KBM-7 (cell line): Measurements from ENCODE around the gene CPLANE1.
"Not testable (repeated sequence)": the region's sequence is repeated elsewhere in the genome, so short reads cannot be mapped to it uniquely, and the experiment has no call there.

Experiments
- DNase-seq: peaks from one replicate; pipeline ENCODE4 v3.0.0-alpha.2; 2015
- in situ Hi-C: fragments of 300-500 bp; cut with MboI; formaldehyde crosslinking; loops from 2 replicates; pipeline ENCODE4 v1.14.3; 2020; ENCODE audit warnings: low sequenced_read_pairs, low pct_unique_long_range_greater_than_20kb, mixed read lengths

CPLANE1 gene

DNA sequence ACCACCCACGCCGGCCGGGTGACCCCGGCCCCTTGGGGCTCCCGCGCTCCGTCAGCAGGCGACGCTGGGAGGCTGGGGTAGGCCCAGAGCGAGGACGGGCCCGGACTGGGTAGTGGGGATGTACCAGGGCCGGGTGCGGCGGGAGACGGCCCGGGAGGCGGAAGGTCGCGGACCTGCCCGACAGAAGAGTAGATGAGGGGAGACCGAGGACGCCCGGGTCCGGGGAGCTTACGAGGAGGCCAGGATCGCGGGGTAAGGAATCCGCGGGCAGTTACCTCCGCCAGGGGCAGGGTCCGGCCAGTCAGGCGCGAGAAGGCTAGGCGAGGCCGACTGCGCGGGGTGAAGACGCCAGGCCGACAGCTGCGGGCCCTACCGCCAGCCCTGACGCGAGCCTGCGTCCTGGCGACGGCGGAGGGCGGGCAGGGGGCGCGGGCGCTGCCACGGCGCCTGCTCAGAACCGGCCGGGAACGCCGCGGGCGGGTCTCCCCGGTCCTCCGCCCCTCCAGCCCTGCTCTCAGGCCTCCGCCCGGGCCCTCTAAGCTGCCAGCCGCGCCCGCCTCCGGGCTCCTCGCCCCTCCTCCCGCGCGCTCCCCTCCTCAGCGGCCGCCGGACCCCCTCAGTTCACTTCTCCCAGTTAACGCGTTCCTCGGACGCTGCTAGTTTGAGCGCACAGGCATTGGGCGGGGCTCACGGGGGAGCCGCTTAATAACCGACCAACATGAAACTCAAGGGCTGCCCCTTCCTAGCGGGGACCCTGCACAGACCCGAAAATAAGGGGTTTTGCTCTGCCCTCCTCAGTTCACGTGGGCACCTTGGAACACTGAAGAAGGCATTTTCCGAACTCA is at the start of gene CPLANE1:
Gene CPLANE1, minus strand, starts transcription at position 407 of the 845 bp plus-strand sequence. CDS start 1,678 bp downstream, outside the sequence.
- DNase-seq: peak; percentile 83
- in situ Hi-C loops: no loop called here

- in situ Hi-C loops, DNase-seq: not testable (repeated sequence)
These were observed 47.1 kb upstream of the CPLANE1 start for GRCh38 chr5:37296313-37296712.

GRCh38 chr5:37283214-37283820 is 34.1 kb upstream of the CPLANE1 start:
- in situ Hi-C loops: no loop called here
- DNase-seq: no peak

- in situ Hi-C loops: no loop called here
These were observed 26.3 kb upstream of the CPLANE1 start for GRCh38 chr5:37275511-37275910.

DNA sequence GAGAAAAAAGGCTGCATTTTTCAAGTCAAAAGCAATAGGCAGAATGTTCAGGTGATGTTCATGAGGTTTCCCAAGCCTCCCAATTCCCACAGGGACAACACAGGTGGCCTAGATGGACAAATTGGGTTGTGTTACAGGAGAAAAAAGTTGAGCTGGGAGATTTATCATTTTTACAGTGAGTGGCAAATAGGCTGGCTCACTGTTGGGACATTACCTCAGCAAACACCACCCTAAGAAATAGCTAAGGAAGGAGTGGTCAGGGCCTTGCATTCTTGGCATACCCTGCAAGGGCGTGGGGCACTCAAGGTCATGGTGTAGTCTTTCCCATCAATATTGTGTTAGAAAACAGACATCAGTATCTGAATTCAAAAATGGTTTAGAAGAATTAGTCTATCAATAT is 23.3 kb upstream of the CPLANE1 start:
- in situ Hi-C loops: no loop called here
- no peak for DNase-seq

More at GRCh38 chr5:37275511-37275910, 26.3 kb upstream of the CPLANE1 start:
- DNase-seq: no peak

DNA sequence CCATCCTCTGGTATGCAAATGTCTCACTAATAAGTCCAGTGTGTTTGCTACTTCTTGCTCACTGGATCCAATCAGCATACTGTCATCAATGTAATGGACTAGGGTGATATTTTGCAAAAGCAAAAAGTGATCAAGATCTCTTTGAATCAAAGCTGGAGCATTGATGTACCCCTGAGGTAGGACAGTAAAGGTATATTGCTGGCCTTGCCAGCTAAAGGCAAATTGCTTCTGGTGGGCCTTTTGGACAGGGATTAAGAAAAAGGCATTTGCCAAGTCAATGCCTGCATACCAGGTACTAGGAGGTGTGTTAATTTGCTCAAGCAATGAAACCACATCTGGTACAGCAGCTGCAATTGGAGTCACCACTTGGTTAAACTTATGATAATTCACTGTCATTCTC is 18.9 kb upstream of the CPLANE1 start:
- in situ Hi-C loops, DNase-seq: not testable (repeated sequence)

DNA sequence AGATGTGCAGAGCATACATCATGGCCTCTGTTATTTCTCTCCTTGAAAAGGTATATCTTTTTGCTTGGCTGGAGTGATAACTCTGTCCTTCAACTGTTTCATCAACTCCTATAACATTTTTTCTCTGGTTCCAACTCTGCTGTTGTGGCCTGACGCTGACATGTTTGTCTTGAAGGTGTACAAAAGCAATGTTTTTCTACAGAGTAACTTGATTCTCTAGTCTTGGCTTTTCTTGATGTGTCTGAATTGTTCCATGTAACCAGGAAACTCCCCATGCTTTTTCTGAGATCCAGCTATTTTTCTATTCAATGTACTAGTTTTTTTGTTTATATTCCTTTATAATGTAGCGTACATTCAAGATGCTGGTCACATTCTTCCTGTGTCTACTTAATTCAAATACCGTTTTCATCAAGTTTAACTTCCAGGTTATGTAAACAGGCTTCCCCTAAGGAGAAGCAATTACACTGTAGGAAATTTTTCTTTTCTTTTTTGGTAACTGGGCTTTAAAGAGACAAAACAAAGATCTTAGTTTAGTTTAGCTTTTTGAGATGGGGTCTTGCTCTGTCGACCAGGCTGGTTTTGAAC is 6.7 kb upstream of the CPLANE1 start:
- in situ Hi-C loops: no loop called here
- no peak for DNase-seq

GRCh38 chr5:37254581-37254980 is 5.4 kb upstream of the CPLANE1 start:
- DNase-seq: no peak
- in situ Hi-C loops: no loop called here

GRCh38 chr5:37251665-37252064 is 2.5 kb upstream of the CPLANE1 start:
- in situ Hi-C loops: no loop called here

GRCh38 chr5:37249815-37250164 is 614 bp upstream of the CPLANE1 start:
- in situ Hi-C loops: no loop called here
- DNase-seq: no peak

More at GRCh38 chr5:37251665-37252064, 2.5 kb upstream of the CPLANE1 start:
- no peak for DNase-seq

GRCh38 chr5:37248421-37248969 is 681 bp downstream of the CPLANE1 start:
- no peak for DNase-seq
- in situ Hi-C loops: no loop called here

- in situ Hi-C loops: no loop called here
These were observed 1.7 kb downstream of the CPLANE1 start for GRCh38 chr5:37247496-37247895.

DNA sequence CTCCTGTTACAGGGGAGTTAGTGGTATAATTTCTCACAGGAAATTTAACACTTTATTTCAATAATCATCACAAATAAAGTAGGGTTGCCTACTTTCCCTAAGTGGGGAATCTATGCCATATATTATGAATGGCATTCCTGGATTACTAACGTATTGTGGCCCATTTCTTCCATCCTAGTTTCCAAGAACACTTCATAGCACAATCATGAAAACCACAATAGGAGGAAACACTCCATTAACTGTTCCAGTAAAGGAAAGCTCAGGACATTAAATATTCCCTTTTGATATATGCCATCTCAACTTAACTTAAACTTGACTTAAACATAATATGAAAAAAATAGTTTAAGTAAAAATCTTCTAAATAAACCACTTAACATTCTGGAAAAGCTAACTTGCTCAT is 2.1 kb downstream of the CPLANE1 start:
- DNase-seq: no peak
- in situ Hi-C loops: no loop called here

More at GRCh38 chr5:37247496-37247895, 1.7 kb downstream of the CPLANE1 start:
- DNase-seq: no peak

- in situ Hi-C loops: no loop called here
- DNase-seq: no peak
These were observed 14.9 kb downstream of the CPLANE1 start for GRCh38 chr5:37234288-37234687.

GRCh38 chr5:37226377-37226776 is 22.8 kb downstream of the CPLANE1 start:
- in situ Hi-C loops: no loop called here
- DNase-seq: no peak

- no peak for DNase-seq
- in situ Hi-C loops: no loop called here
These were observed 27.0 kb downstream of the CPLANE1 start for GRCh38 chr5:37222181-37222580.

DNA sequence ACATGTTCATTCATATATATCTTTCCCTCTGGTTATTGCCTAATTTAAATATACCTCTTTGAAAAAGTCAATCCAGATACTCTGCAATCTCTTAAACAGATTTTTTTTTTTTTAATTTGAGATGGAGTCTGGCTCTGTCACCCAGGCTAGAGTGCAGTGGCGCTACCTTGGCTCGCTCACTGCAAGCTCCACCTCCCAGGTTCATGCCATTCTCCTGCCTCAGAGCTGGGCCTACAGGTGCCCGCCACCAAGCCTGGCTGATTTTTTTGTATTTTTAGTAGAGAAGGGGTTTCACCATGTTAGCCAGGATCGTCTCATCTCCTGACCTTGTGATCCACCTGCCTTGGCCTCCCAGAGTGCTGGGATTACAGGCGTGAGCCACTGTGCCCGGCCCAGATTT is 28.8 kb downstream of the CPLANE1 start:
- DNase-seq, in situ Hi-C loops: not testable (repeated sequence)

DNA sequence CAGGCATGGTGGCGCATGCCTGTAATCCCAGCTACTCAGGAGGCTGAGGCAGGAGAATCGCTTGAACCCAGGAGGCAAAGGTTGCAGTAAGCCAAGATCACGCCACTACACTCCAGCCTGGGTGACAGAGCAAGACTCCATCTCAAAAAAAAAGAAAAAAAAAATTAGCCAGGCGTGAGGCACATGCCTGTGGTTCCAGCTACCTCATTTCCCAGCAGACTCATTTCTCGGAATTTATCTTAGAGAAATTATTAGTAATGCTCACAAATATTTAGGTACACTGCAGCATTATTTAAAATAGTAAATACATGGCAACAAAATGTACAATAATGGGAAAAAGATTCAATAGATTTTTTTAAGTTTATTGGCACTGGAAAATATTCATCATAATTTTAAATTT is 29.8 kb downstream of the CPLANE1 start:
- in situ Hi-C loops, DNase-seq: not testable (repeated sequence)

DNA sequence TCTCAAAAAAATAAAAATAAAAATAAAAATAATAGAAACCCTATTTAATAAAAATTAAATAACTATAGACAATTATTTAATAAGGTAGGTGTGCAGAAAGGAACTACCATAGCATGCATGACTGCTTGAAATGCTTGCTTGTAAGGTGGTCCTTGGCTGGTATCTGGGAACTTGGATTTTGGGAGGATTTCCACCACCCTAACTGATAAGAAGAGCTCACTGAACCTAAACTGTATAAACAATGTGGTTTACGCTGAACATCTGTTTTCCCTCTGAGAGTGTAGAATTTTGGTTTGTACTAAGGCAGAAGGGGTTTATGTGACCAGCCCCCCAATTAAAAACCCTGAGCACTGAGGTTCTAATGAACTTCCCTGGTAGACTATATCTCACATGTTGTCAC is 31.2 kb downstream of the CPLANE1 start:
- in situ Hi-C loops: no loop called here
- DNase-seq: no peak

- DNase-seq: peak; percentile 12
- in situ Hi-C loops: no loop called here
These were observed 34.6 kb downstream of the CPLANE1 start for GRCh38 chr5:37214550-37214949.
